Measurements from ENCODE around the gene ZSCAN29.

The ZSCAN29 gene

DNA sequence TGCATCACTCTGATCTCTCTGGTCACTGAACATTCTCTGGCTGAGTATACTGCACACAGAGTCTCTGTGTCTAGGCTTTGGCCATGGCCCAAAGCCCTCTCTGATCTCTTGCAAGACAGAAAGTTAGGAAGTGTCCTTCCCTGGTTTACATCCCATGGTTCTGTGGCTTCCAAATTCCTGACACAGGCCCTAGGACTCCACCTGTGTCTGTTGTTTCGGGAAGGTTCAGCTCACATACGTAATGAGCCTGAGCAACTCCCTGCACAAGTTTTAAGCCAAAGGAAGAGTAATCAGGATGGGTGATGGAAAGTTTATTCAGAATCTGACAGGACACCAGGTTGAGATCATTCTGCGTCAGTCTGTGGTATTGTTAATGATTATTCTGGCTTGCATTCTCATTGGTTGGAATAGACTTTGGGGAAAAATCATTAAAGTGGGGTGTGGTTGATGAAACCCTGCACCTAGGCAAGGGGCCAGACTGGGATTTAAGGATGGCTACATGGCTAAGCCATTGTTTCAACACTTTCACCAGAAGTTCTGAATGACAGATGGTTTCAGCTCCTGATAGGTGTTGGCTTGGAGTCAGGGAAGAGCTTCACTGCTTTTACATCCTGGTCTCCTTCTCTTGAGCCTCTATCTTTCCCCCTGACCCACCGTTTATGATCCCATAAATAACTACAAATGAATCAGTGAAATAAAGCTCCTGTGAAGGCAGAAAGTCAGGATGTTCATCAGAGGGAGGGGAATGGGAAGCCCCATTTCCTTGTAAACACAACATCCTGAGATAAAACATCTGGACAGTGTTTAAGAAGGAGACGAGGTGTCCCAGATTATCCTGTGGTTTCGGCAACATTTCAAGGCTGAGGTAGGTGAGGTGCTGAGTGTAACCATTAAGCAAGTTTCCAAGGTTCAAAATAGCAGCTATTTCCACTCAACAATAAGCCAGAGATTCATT is 54.5 kb downstream of the ZSCAN29 start:
- TF ChIP-seq ESRRG (CRISPR knock-in tag; IDR thresholded peaks at IDR 0.05): no peak
- TF ChIP-seq ARNTL (CRISPR knock-in tag; IDR thresholded peaks at IDR 0.05; ENCODE audit: borderline replicate concordance, low read depth): no peak
- TF ChIP-seq BACH2 (CRISPR knock-in tag; IDR thresholded peaks at IDR 0.05; ENCODE audit: borderline replicate concordance): no peak
- TF ChIP-seq, protein P1, sequence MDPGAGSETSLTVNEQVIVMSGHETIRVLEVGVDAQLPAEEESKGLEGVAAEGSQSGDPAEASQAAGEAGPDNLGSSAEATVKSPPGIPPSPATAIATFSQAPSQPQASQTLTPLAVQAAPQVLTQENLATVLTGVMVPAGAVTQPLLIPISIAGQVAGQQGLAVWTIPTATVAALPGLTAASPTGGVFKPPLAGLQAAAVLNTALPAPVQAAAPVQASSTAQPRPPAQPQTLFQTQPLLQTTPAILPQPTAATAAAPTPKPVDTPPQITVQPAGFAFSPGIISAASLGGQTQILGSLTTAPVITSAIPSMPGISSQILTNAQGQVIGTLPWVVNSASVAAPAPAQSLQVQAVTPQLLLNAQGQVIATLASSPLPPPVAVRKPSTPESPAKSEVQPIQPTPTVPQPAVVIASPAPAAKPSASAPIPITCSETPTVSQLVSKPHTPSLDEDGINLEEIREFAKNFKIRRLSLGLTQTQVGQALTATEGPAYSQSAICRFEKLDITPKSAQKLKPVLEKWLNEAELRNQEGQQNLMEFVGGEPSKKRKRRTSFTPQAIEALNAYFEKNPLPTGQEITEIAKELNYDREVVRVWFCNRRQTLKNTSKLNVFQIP (CRISPR knock-in tag; IDR thresholded peaks at IDR 0.05; ENCODE audit: borderline replicate concordance, low read depth): no peak
- TF ChIP-seq ZNF8 (CRISPR knock-in tag; IDR thresholded peaks at IDR 0.05): no peak
- no peak for TF ChIP-seq ZNF70 (CRISPR knock-in tag; IDR thresholded peaks at IDR 0.05)
- no peak for TF ChIP-seq TCF4 (CRISPR knock-in tag; IDR thresholded peaks at IDR 0.05; ENCODE audit: borderline replicate concordance)
- TF ChIP-seq ZFP3 (CRISPR knock-in tag; IDR thresholded peaks at IDR 0.05): no peak
- no peak for TF ChIP-seq OSR1 (CRISPR knock-in tag; IDR thresholded peaks at IDR 0.05)
- no peak for TF ChIP-seq SNAI2 (CRISPR knock-in tag; IDR thresholded peaks at IDR 0.05)
- ATAC-seq: no peak

DNA sequence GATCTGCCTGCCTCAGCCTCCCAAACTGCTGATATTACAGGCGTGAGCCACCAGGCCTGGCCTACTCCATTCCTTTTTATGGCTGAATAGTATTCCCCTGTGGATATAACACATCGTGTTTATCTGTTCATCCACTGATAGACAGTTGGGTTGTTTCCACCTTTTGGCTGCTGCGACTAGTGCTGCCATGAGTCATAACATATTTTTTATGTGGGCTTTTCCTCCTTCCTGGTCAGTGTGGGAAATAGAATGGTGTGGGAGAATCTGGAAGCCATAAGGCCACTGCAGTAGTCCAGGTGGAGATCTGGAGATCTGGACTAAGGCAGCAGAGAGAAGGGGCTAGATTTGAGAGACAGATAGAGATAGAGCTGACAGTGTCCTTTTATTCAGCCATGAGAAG is 56.7 kb downstream of the ZSCAN29 start:
- no peak for ATAC-seq
- TF ChIP-seq ZFP30 (CRISPR knock-in tag; IDR thresholded peaks at IDR 0.05): no peak
- TF ChIP-seq, protein P2, sequence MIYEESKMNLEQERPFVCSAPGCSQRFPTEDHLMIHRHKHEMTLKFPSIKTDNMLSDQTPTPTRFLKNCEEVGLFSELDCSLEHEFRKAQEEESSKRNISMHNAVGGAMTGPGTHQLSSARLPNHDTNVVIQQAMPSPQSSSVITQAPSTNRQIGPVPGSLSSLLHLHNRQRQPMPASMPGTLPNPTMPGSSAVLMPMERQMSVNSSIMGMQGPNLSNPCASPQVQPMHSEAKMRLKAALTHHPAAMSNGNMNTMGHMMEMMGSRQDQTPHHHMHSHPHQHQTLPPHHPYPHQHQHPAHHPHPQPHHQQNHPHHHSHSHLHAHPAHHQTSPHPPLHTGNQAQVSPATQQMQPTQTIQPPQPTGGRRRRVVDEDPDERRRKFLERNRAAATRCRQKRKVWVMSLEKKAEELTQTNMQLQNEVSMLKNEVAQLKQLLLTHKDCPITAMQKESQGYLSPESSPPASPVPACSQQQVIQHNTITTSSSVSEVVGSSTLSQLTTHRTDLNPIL (CRISPR knock-in tag; IDR thresholded peaks at IDR 0.05; ENCODE audit: low read depth): no peak
- TF ChIP-seq GLIS3 (CRISPR knock-in tag; IDR thresholded peaks at IDR 0.05): no peak

DNA sequence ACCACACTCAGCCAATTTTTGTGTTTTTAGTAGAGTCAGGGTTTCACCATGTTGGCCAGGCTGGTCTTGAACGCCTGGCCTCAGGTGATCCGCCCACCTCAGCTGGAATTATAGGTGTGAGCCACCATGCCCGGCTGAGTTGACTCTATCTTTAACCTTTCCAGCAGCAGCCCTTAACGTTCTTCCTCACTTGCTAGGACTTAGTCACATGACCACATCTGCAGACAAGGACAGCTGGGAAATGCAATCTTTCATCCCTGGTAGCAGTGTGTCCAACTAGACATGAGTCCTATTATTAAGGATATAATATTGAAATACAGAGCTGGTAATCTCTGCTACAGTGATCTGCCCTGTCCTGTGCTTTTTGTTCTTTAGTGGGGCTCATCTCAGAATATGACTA is 58.5 kb downstream of the ZSCAN29 start:
- TF ChIP-seq OSR1 (CRISPR knock-in tag; IDR thresholded peaks at IDR 0.05): no peak
- TF ChIP-seq ISL1 (CRISPR knock-in tag; IDR thresholded peaks at IDR 0.05): no peak
- no peak for TF ChIP-seq PPARA (CRISPR knock-in tag; IDR thresholded peaks at IDR 0.05; ENCODE audit: borderline replicate concordance)
- TF ChIP-seq RARB (CRISPR knock-in tag; IDR thresholded peaks at IDR 0.05): no peak
- no peak for TF ChIP-seq ZNF565 (CRISPR knock-in tag; conservative IDR thresholded peaks at IDR 0.05; ENCODE audit: low read depth)
- ATAC-seq: no peak
